Fibroblast of pulmonary artery (primary cell): ENCODE measurements around the gene CASP9.
"Not testable (repeated sequence)": the region's sequence is repeated elsewhere in the genome, so short reads cannot be mapped to it uniquely, and the experiment has no call there.

Experiments
- DNase-seq: peaks from one replicate; pipeline ENCODE4 v3.0.0-alpha.2; 2010; ENCODE audit warnings: low read depth
- H3K4me3 ChIP-seq: replicated peaks from 2 replicates; pipeline ENCODE4 v1.5.1; 2011; ENCODE audit warnings: low read depth, mild to moderate bottlenecking, control low read depth, low read length, moderate library complexity
- TF ChIP-seq, protein P1 (sequence below): IDR thresholded peaks from 2 replicates; pipeline ENCODE4 v1.5.1; 2011; ENCODE audit warnings: mild to moderate bottlenecking, control low read depth, low read length, inconsistent platforms; ENCODE audit errors: missing control alignments

Gene CASP9

DNA sequence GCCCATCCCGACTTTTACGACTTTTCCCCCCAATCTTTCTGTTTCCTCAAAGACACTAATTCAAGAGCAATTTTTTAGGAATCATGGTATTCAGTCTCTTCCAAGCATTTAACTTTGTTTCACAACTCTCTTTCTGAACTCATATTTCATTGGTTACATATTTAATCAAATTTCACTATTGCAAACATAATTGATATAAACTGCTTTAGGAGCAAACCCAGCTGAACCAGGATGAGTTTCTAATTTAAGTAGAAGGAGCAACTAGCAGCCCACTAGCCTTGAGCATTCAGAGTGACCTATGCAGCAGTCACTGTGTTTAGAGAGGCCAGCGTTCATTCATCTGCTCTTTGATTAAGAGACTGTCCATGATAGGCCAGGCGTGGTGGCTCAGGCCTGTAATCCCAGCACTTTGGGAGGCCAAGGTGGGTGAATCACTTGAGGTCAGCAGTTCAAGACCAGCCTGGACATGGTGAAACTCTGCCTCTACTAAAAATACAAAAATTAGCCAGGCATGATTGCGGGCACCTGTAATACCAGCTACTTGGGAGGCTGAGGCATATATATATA, 46.3 kb downstream of the CASP9 start:
- H3K4me3 ChIP-seq, result no peak overlapping the region
- TF ChIP-seq, protein P1, sequence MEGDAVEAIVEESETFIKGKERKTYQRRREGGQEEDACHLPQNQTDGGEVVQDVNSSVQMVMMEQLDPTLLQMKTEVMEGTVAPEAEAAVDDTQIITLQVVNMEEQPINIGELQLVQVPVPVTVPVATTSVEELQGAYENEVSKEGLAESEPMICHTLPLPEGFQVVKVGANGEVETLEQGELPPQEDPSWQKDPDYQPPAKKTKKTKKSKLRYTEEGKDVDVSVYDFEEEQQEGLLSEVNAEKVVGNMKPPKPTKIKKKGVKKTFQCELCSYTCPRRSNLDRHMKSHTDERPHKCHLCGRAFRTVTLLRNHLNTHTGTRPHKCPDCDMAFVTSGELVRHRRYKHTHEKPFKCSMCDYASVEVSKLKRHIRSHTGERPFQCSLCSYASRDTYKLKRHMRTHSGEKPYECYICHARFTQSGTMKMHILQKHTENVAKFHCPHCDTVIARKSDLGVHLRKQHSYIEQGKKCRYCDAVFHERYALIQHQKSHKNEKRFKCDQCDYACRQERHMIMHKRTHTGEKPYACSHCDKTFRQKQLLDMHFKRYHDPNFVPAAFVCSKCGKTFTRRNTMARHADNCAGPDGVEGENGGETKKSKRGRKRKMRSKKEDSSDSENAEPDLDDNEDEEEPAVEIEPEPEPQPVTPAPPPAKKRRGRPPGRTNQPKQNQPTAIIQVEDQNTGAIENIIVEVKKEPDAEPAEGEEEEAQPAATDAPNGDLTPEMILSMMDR, result no peak
- DNase-seq, result no peak

DNA sequence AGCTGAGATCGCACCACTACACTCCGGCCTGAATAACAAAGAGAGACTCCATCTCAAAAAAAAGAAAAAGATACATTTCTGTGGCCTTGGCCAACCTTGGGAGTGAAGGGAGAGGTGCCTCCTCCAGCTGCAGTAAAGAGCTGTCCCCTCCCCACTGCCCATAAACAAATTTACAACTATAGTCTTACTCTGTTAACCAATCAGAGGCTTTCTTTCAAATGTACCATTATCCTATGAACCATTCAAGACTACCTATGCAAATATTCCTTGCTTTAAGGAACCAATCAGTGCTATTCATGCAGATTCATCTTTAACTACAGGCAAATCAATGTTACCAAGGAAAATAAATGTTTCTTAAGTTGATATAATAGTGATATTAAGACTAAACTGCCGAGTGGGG, 47.1 kb downstream of the CASP9 start:
- TF ChIP-seq, protein P1, result no peak
- DNase-seq, result no peak
- no peak overlapping the region for H3K4me3 ChIP-seq

DNA sequence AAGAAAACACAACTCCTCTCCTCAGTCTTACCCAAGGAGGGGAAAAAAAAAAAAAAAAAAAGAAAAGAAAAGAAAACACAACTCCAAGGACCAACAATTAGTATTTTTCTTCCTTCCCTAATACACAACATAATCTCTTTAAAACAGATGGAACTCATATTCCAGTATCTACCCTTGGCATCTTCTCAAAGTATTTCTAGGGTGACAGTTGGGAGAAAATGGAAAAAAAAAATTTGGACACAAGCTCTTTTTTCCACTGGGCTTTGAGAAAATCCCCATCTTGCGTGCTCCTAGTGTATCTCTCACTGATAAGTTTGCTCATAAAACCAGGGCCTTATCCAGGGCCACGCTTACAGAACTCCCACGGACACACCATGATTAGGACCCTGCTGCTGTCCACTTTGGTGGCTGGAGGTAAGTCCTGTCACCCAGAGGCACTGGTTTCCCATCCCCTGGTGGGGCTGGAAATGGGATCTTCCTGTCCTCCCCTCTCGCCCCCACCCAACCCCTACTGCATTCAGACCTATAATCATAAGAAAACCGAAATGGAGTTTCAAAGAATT, 48.2 kb downstream of the CASP9 start, which contains the start of gene CELA2B:
Gene CELA2B, plus strand, starts transcription at position 353 of the 563 bp plus-strand sequence. Its CDS starts 22 bp downstream, at position 375.
- H3K4me3 ChIP-seq, result no peak within 1 kb of the TSS
- DNase-seq, result no peak
- TF ChIP-seq, protein P1, result no peak

DNA sequence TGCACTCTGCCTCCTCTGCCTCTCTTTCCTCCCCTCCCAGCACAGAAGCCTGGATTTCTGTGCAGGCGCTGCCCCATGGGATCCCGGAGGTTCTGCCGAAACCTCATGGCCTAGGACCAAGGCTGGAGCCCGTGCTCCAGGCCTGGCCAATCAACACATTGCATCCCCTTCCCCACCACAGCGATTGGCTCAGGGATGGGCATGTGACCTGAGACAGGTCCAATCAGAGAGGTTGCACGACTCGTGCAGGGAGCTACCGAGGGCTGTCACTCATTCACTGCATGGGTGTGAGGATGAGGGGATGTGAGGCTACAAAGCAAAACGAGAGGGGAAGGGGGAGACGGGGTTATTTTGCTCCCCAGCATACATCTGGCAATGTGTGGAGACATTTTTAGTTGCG, 51.4 kb downstream of the CASP9 start:
- no peak overlapping the region for H3K4me3 ChIP-seq
- TF ChIP-seq, protein P1, result no peak
- no peak for DNase-seq

DNA sequence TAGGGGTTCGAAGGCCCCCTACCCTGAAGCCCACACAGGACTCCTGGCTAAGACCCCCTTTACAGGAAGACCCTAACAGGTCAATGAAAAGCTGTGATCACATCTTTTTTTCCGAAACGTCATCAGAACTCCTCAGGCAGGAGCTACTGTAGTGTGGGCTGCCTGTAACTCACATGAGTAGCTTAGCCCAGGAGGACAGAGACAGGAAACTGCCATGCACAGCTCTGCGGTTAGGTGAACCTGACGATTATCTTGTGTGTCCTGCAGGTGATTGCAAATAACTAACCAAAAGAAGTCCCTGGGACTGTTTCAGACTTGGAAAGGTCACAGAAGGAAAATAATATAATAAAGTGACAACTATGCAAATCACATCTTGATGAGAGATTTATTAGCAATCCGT, 52.3 kb downstream of the CASP9 start:
- DNase-seq, H3K4me3 ChIP-seq: not testable (repeated sequence)

DNA sequence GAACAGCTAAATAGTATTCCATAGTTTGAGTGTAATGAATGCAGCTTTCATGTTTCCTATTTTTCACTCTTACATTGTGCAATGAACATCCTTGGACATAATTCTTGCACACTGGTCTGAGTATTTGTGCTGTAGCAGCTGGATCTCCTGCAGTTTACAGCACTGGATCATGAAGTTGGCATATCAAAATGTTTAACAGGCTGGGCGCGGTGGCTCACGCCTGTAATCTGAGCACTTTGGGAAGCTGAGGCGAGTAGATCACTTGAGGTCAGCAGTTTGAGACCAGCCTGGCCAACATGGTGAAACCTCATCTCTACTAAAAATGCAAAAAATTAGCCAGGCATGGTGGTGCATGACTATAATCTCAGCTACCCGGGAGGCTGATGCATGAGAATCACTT, 52.9 kb downstream of the CASP9 start:
- H3K4me3 ChIP-seq, DNase-seq: not testable (repeated sequence)

DNA sequence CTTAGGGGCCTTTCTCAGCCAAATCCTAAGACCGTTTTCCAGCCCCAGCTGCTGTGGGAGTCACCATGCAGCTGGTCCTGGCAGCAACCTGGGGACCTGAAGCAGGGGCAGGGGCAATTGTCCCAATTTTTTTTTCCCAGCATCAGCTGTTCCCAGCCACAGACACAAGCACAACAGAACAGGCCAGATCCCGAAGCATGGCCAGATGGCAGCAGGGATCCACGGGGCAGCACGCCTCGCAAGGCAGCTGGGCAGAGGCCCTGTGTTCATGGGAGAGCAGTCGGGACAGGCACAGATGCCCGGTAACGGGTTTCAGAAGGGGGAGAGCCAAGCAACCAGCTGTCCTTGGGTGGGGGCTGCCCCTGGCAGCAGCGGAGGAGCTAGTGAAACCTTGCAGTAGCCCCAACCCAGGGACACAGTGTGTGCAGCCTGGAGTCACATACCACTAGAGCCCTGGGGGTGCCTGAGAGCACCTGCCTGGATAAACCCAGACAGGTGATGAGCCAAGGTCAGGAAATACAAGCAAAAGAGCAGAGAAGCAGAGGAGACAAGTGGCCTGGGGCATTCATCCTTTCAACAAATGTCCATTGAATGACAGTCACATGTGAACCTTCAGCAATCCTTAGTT, 54.1 kb downstream of the CASP9 start:
- H3K4me3 ChIP-seq, DNase-seq: not testable (repeated sequence)

DNA sequence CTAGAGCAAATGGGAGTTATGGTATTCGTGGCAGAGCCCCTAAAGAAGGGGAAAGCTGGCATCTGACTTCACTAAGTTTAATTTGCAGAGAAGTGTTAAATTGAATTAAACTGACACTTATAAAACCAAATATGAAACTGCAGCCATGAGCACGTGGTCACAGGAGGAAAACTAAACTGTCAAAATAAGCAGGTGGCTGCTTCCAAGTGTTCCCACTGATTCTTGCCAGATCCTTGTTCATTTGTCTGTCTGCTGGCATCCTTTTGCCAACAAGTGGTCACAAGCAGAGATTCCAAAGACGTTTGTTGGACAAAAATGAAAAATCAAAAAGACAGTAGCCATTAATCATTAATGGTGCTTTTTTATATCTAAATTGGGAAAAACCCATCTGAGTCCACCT, 54.7 kb downstream of the CASP9 start:
- no peak for DNase-seq
- no peak overlapping the region for H3K4me3 ChIP-seq
- TF ChIP-seq, protein P1, result no peak
